HCT116 (cell line): ENCODE measurements around the gene PGAP6. TPM values are rescaled to one million over a fixed set of nuclear protein-coding genes. Genes with fewer than 3 reads are reported as not detected.

ENCODE experiments used
- ATAC-seq: fragments of 200-7000 bp; cut with Tn5 transposase; 2 replicates; pipeline ENCODE4 v1.9.1; 2020; ENCODE audit warnings: mild to moderate bottlenecking, moderate library complexity
- BruUV-seq: library from RNA; stranded (reverse); fragments of 400-500 nt; replicated peaks from 2 replicates; lab custom pipeline; 2021; lab: Mats Ljungman, UMichigan
- CTCF ChIA-PET: fragments of 300-600 bp; sonication (Branson Sonifier 250); formaldehyde crosslinking; loops from one replicate; lab custom pipeline; 2021; ENCODE audit warnings: antibody characterized with exemption; lab: Charles Lee
- POLR2A ChIA-PET: fragments of 300-600, 350-600 bp; sonication (Branson Sonifier 250); formaldehyde crosslinking; loops from one replicate; lab custom pipeline; 2021; ENCODE audit warnings: antibody characterized with exemption; lab: Charles Lee
- RAD21 ChIA-PET, 2 experiments: fragments of 300-600 bp; sonication (Branson Sonifier 250); formaldehyde crosslinking; loops; one replicate each; lab custom pipeline; 2023; ENCODE audit warnings: low total read pairs in 2 of 2; ENCODE audit not compliant: uncharacterized antibody in 2 of 2, unreplicated experiment in 2 of 2, low non-redundant PET in 1 of 2; lab: Charles Lee
- DNase-seq: peaks from one replicate; pipeline ENCODE4 v3.0.0-alpha.2; 2010; ENCODE audit warnings: low read depth, low spot score
- H2AFZ ChIP-seq: fragments of 200-600 bp; shearing (Covaris generic), sonication (generic); 2 replicates; pipeline ENCODE4 v1.6.1; 2017; ENCODE audit warnings: low read depth, mixed run types, mixed read lengths, antibody characterized with exemption, low read length; ENCODE audit not compliant: poor library complexity, severe bottlenecking
- H3K27ac ChIP-seq: 2 replicates; pipeline ENCODE4 v1.5.1; 2012; ENCODE audit warnings: low read depth, low read length
- H3K27me3 ChIP-seq: fragments of 200-600 bp; sonication (generic); 2 replicates; pipeline ENCODE4 v1.6.1; 2016; ENCODE audit warnings: mixed run types, low read length, mixed read lengths; ENCODE audit not compliant: insufficient read depth
- H3K36me3 ChIP-seq, 2 experiments: fragments of 200-500 bp in 1 of 2; fragments of 200-600 bp in 1 of 2; sonication (Bioruptor generic) in 1 of 2; sonication (generic) in 1 of 2; 2 replicates each; pipeline versions ENCODE4 v1.5.1 to v1.6.1; 2014 to 2016; ENCODE audit warnings: low read length in 2 of 2, inconsistent platforms in 1 of 2, mixed read lengths in 1 of 2, mixed run types in 1 of 2; ENCODE audit not compliant: insufficient read depth in 2 of 2, control insufficient read depth in 1 of 2
- H3K4me1 ChIP-seq, 2 experiments: fragments of 200-600 bp in 1 of 2; sonication (generic) in 1 of 2; 2 replicates each; pipeline versions ENCODE4 v1.5.1 to v1.6.1; 2012 to 2017; ENCODE audit warnings: low read length in 2 of 2, inconsistent platforms in 1 of 2, mild to moderate bottlenecking in 1 of 2, mixed read lengths in 1 of 2, mixed run types in 1 of 2, moderate library complexity in 1 of 2; ENCODE audit not compliant: insufficient read depth in 2 of 2, control insufficient read depth in 1 of 2
- H3K4me2 ChIP-seq: fragments of 200-600 bp; sonication (generic); 2 replicates; pipeline ENCODE4 v1.6.1; 2017; ENCODE audit warnings: mixed run types, low read length, mixed read lengths
- H3K4me3 ChIP-seq, 2 experiments: fragments of 200-600 bp in 1 of 2; sonication (generic) in 1 of 2; replicated peaks in 1 of 2; 2 replicates each; pipeline ENCODE4 v1.5.1; 2011 to 2016; ENCODE audit warnings: low read length in 2 of 2, control low read depth in 1 of 2, low read depth in 1 of 2, mild to moderate bottlenecking in 1 of 2, mixed read lengths in 1 of 2, mixed run types in 1 of 2
- H3K79me2 ChIP-seq: fragments of 200-600 bp; sonication (generic); 2 replicates; pipeline ENCODE4 v1.6.1; 2017; ENCODE audit warnings: mild to moderate bottlenecking, mixed run types, low read length, moderate library complexity, mixed read lengths; ENCODE audit not compliant: insufficient read depth
- H3K9ac ChIP-seq: fragments of 200-600 bp; sonication (generic); 2 replicates; pipeline ENCODE4 v1.6.1; 2016; ENCODE audit warnings: low read length, mixed read lengths
- H3K9me2 ChIP-seq: fragments of 200-600 bp; sonication (generic), shearing (Covaris generic); 2 replicates; pipeline ENCODE4 v1.6.1; 2017; ENCODE audit warnings: mixed run types, mild to moderate bottlenecking, moderate library complexity; ENCODE audit not compliant: insufficient read depth
- H3K9me3 ChIP-seq, 2 experiments: fragments of 200-500 bp in 1 of 2; fragments of 200-600 bp in 1 of 2; sonication (Bioruptor generic) in 1 of 2; sonication (generic) in 1 of 2; 2 replicates each; pipeline ENCODE4 v1.6.1; 2014 to 2017; ENCODE audit warnings: low read length in 2 of 2, mixed read lengths in 2 of 2, inconsistent platforms in 1 of 2, low read depth in 1 of 2, mild to moderate bottlenecking in 1 of 2, mixed run types in 1 of 2, moderate library complexity in 1 of 2; ENCODE audit not compliant: control insufficient read depth in 1 of 2, insufficient read depth in 1 of 2
- H4K20me1 ChIP-seq: fragments of 200-600 bp; sonication (generic), shearing (Covaris generic); 2 replicates; pipeline ENCODE4 v1.6.1; 2017; ENCODE audit warnings: mixed run types, mild to moderate bottlenecking, moderate library complexity; ENCODE audit not compliant: insufficient read depth
- CBX3 ChIP-seq: IDR thresholded peaks from 2 replicates; pipeline ENCODE4 v1.6.1; 2012; ENCODE audit warnings: low read depth
- ELF1 ChIP-seq: IDR thresholded peaks from 2 replicates; pipeline ENCODE4 v1.6.1; 2012; ENCODE audit warnings: low read depth, borderline replicate concordance
- EZH2 ChIP-seq: fragments of 200-600 bp; sonication (generic); IDR thresholded peaks from 2 replicates; pipeline ENCODE4 v1.6.1; 2017; ENCODE audit warnings: antibody characterized with exemption, mixed run types
- FOSL1 ChIP-seq: IDR thresholded peaks from 2 replicates; pipeline ENCODE4 v1.6.1; 2012; ENCODE audit warnings: low read depth
- JUND ChIP-seq: IDR thresholded peaks from 2 replicates; pipeline ENCODE4 v1.6.1; 2012
- POLR2A ChIP-seq: IDR thresholded peaks from 2 replicates; pipeline ENCODE4 v1.7.0; 2011; ENCODE audit warnings: borderline replicate concordance; ENCODE audit not compliant: insufficient read depth, insufficient read length; ENCODE audit errors: extremely low read depth
- POLR2AphosphoS5 ChIP-seq: IDR thresholded peaks from 2 replicates; pipeline ENCODE4 v1.6.1; 2011; ENCODE audit warnings: mild to moderate bottlenecking, low read depth, low read length, moderate library complexity
- RAD21 ChIP-seq: IDR thresholded peaks from 2 replicates; pipeline ENCODE4 v1.6.1; 2012; ENCODE audit warnings: low read depth, mild to moderate bottlenecking
- SIN3A ChIP-seq: IDR thresholded peaks from 2 replicates; pipeline ENCODE4 v1.6.1; 2012; ENCODE audit warnings: low read depth
- SP1 ChIP-seq: IDR thresholded peaks from 2 replicates; pipeline ENCODE4 v1.6.1; 2012; ENCODE audit warnings: low read depth
- SRF ChIP-seq: IDR thresholded peaks from 2 replicates; pipeline ENCODE4 v1.6.1; 2012; ENCODE audit warnings: low read depth
- TCF7L2 ChIP-seq: IDR thresholded peaks from 2 replicates; pipeline ENCODE4 v1.7.0; 2011; ENCODE audit warnings: borderline replicate concordance, inconsistent platforms; ENCODE audit not compliant: insufficient read depth, insufficient read length; ENCODE audit errors: extremely low read depth
- YY1 ChIP-seq: IDR thresholded peaks from 2 replicates; pipeline ENCODE4 v1.6.1; 2011; ENCODE audit warnings: low read length, low read depth, moderate library complexity, mild to moderate bottlenecking; ENCODE audit not compliant: insufficient replicate concordance; ENCODE audit errors: extremely low read depth
- ZFX ChIP-seq: fragments of 450-650 bp; IDR thresholded peaks from 2 replicates; pipeline ENCODE4 v1.6.1; 2017
- ZNF274 ChIP-seq: fragments of 200-500 bp; sonication (Bioruptor generic); IDR thresholded peaks from 2 replicates; pipeline ENCODE4 v1.6.1; 2014; ENCODE audit warnings: mild to moderate bottlenecking, low read depth, low read length, inconsistent platforms
- intact Hi-C: fragments of 100-400 bp; cut with micrococcal nuclease; formaldehyde crosslinking; loops from 2 replicates; pipeline ENCODE4 v1.10.0; 2022
- total RNA-seq: library from RNA; stranded (reverse); gene quantifications from one replicate; pipeline ENCODE4 v1.2.1, GENCODE V29; 2021; ENCODE audit not compliant: unreplicated experiment
- TF ChIP-seq, protein P1 (sequence below), 3 experiments: fragments of 200-600 bp in 1 of 3; sonication (generic) in 1 of 3; IDR thresholded peaks in 2 of 3; conservative IDR thresholded peaks in 1 of 3; 2 replicates each; pipeline ENCODE4 v1.5.1; 2012 to 2017; ENCODE audit warnings: low read depth in 2 of 3, low read length in 2 of 3, antibody characterized with exemption in 1 of 3, borderline replicate concordance in 1 of 3, control low read depth in 1 of 3, mild to moderate bottlenecking in 1 of 3, mixed read lengths in 1 of 3, mixed run types in 1 of 3, moderate library complexity in 1 of 3; ENCODE audit not compliant: insufficient read depth in 1 of 3
- TF ChIP-seq, protein P2 (sequence below): IDR thresholded peaks from 2 replicates; pipeline ENCODE4 v1.6.1; 2012
- TF ChIP-seq, protein P3 (sequence below): IDR thresholded peaks from 2 replicates; pipeline ENCODE4 v1.6.1; 2011; ENCODE audit warnings: mild to moderate bottlenecking, low read length, moderate library complexity; ENCODE audit not compliant: insufficient replicate concordance; ENCODE audit errors: extremely low read depth
- TF ChIP-seq, protein P4 (sequence below): IDR thresholded peaks from 2 replicates; pipeline ENCODE4 v1.6.1; 2012; ENCODE audit warnings: low read depth

Gene PGAP6
- total RNA-seq, 1 experiment from 2014 or later: 35.4 TPM

DNA sequence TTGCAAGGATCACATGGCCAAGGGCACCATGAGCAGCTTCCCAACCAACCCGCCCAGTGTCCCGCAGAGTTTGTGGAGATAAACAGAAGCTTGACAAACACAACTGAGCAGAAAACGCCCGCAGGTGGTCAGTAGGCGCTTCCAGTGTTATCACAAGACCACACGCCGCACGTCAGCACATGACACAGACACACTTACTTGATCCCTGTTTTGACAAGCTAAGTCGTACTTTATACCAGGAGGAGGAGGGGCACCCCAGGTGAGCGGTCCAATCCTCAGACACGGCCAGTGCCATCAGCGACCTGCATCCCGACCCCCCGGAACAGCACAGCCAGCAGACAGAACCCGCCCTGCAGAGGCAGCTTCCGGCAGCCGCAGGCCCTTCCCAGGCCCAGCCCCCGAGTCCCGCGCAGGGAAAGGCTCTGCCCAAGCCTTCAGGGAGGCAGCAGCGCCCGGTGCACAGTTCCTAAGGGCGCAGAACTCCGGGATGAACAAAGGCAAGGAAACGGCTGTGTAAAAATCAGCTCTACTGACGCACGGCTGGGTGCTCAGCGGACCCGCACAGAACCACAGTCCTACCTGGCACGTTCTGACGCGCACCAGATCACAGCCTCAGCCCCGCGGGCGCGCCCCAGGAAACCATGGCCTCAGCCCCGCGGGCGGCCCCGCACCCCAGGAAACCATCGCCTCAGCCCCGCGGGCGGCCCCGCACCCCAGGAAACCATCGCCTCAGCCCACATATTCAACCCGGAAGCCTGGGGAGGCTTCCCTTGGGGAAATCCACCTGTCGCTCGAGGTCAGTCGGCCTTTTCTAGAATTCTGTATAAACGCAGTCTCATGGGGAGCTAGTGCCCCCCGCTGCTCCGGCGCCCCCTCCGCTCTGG is 57.1 kb downstream of the PGAP6 start:
- ATAC-seq (no peak), DNase-seq (no peak)
- Histone ChIP-seq H3K27ac (no peak overlapping the region), H3K4me3 (no peak overlapping the region), H3K36me3 (no peaks in the 10 kb centered on the region), H3K79me2 (peaks cover 20% of the 10 kb centered on the region; the same call in 1 of the 2 replicates), H3K9me2 (no peaks in the 10 kb centered on the region), H3K9ac (no peak overlapping the region), H3K4me1 (peaks cover 18 to 32% of the 10 kb centered on the region in 2 experiments), H3K27me3 (no peaks in the 10 kb centered on the region), H3K4me2 (no peak overlapping the region)
- POLR2A ChIA-PET: no interaction called here
- CTCF ChIA-PET: no interaction called here
- RAD21 ChIA-PET: no interaction called here
- intact Hi-C loops: no loop called here
- no TSS peak for BruUV-seq
- TF ChIP-seq POLR2AphosphoS5 (no peak), ELF1 (no peak), SP1 (no peak), TCF7L2 (no peak), ZNF274 (no peak), SIN3A (no peak), CBX3 (no peak), YY1 (no peak), EZH2 (no peak), ZFX (no peak), JUND (no peak), RAD21 (no peak), SRF (no peak), FOSL1 (no peak), POLR2A (no peak)
- TF ChIP-seq, protein P1, sequence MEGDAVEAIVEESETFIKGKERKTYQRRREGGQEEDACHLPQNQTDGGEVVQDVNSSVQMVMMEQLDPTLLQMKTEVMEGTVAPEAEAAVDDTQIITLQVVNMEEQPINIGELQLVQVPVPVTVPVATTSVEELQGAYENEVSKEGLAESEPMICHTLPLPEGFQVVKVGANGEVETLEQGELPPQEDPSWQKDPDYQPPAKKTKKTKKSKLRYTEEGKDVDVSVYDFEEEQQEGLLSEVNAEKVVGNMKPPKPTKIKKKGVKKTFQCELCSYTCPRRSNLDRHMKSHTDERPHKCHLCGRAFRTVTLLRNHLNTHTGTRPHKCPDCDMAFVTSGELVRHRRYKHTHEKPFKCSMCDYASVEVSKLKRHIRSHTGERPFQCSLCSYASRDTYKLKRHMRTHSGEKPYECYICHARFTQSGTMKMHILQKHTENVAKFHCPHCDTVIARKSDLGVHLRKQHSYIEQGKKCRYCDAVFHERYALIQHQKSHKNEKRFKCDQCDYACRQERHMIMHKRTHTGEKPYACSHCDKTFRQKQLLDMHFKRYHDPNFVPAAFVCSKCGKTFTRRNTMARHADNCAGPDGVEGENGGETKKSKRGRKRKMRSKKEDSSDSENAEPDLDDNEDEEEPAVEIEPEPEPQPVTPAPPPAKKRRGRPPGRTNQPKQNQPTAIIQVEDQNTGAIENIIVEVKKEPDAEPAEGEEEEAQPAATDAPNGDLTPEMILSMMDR (IDR thresholded peaks at IDR 0.05 in 2 of 3, conservative IDR thresholded peaks at IDR 0.05 in 1 of 3; ENCODE audit: borderline replicate concordance in 1 of 3, insufficient read depth in 1 of 3, low read depth in 2 of 3, low read length in 2 of 3): no peak
- TF ChIP-seq, protein P2, sequence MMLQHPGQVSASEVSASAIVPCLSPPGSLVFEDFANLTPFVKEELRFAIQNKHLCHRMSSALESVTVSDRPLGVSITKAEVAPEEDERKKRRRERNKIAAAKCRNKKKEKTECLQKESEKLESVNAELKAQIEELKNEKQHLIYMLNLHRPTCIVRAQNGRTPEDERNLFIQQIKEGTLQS: no peak
- TF ChIP-seq, protein P3, sequence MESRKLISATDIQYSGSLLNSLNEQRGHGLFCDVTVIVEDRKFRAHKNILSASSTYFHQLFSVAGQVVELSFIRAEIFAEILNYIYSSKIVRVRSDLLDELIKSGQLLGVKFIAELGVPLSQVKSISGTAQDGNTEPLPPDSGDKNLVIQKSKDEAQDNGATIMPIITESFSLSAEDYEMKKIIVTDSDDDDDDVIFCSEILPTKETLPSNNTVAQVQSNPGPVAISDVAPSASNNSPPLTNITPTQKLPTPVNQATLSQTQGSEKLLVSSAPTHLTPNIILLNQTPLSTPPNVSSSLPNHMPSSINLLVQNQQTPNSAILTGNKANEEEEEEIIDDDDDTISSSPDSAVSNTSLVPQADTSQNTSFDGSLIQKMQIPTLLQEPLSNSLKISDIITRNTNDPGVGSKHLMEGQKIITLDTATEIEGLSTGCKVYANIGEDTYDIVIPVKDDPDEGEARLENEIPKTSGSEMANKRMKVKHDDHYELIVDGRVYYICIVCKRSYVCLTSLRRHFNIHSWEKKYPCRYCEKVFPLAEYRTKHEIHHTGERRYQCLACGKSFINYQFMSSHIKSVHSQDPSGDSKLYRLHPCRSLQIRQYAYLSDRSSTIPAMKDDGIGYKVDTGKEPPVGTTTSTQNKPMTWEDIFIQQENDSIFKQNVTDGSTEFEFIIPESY: no peak
- TF ChIP-seq, protein P4, sequence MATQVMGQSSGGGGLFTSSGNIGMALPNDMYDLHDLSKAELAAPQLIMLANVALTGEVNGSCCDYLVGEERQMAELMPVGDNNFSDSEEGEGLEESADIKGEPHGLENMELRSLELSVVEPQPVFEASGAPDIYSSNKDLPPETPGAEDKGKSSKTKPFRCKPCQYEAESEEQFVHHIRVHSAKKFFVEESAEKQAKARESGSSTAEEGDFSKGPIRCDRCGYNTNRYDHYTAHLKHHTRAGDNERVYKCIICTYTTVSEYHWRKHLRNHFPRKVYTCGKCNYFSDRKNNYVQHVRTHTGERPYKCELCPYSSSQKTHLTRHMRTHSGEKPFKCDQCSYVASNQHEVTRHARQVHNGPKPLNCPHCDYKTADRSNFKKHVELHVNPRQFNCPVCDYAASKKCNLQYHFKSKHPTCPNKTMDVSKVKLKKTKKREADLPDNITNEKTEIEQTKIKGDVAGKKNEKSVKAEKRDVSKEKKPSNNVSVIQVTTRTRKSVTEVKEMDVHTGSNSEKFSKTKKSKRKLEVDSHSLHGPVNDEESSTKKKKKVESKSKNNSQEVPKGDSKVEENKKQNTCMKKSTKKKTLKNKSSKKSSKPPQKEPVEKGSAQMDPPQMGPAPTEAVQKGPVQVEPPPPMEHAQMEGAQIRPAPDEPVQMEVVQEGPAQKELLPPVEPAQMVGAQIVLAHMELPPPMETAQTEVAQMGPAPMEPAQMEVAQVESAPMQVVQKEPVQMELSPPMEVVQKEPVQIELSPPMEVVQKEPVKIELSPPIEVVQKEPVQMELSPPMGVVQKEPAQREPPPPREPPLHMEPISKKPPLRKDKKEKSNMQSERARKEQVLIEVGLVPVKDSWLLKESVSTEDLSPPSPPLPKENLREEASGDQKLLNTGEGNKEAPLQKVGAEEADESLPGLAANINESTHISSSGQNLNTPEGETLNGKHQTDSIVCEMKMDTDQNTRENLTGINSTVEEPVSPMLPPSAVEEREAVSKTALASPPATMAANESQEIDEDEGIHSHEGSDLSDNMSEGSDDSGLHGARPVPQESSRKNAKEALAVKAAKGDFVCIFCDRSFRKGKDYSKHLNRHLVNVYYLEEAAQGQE: no peak
- TF ChIP-seq, all 23 proteins: peak for 0
- no peak overlapping the region for H2AFZ ChIP-seq
- H3K9me3 ChIP-seq: no peaks in the 10 kb centered on the region
- H4K20me1 ChIP-seq: no peaks in the 10 kb centered on the region
